HG03378 (cell line): Measurements from ENCODE around the gene THG1L.
A peak's percentile ranks its signal among the peaks of the same experiment; 100 is the strongest.

Source experiments
- ATAC-seq: cut with Tn5 transposase; IDR thresholded peaks from one replicate; pipeline ENCODE4 v1.9.1; 2021; ENCODE audit warnings: mild to moderate bottlenecking, moderate library complexity; ENCODE audit not compliant: unreplicated experiment

THG1L gene

DNA sequence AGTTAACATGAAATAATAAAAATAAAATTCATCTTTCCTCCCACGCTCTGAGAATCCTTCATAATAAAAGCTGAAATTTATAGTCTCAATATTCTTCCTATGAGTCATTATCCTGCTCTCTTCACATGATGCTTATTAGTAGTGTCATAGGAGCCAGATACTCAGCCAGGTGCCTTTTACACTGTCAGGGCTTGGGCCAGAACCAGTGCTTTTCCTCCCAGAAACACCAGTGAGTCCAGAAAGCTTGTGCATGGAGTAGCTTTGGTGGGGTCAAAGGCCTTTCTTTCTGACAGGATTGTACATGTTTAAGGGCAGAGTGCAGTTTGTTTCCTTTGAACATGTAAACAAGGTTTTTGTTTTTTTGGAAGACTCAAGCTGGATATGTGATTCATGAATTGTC, 19.1 kb downstream of the THG1L start:
- ATAC-seq, result no peak

DNA sequence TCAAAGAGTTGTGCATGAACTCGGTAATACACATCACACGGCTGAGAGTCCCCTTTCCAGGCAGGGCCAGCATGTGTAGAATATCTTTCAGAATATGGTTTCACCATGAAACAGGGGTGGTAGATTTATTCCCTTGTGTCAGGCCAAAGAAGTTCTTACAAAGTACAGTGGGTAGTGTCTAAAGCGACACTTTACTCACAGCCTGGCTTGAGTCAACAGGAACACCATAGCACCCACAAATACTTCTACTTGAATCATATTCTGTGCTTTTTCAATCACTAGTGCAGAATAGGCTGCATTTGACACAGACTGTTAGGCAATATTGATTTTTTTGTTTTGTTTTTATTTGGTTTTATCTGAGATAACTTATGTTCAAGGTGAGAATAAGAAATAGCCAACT, 24.9 kb downstream of the THG1L start:
- no peak for ATAC-seq

DNA sequence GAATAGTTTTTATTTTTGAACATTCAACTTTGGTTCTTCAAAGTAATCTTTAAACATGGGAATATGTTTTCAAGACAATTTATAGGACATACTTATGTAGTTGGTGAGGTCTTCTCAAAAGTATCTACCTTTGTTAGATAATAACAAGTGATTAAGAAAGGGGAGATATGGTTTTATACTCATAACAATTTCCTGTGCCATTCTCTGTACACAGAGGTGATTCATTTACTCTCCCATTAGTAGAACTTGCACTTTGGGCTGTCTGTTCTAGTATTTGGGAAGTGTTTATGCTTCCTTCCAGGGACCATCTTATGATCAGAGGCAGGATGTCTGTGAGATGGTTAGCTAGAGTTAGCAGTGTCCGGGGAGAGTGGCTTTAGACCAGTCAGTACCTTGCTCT, 27.5 kb downstream of the THG1L start:
- ATAC-seq, result no peak

DNA sequence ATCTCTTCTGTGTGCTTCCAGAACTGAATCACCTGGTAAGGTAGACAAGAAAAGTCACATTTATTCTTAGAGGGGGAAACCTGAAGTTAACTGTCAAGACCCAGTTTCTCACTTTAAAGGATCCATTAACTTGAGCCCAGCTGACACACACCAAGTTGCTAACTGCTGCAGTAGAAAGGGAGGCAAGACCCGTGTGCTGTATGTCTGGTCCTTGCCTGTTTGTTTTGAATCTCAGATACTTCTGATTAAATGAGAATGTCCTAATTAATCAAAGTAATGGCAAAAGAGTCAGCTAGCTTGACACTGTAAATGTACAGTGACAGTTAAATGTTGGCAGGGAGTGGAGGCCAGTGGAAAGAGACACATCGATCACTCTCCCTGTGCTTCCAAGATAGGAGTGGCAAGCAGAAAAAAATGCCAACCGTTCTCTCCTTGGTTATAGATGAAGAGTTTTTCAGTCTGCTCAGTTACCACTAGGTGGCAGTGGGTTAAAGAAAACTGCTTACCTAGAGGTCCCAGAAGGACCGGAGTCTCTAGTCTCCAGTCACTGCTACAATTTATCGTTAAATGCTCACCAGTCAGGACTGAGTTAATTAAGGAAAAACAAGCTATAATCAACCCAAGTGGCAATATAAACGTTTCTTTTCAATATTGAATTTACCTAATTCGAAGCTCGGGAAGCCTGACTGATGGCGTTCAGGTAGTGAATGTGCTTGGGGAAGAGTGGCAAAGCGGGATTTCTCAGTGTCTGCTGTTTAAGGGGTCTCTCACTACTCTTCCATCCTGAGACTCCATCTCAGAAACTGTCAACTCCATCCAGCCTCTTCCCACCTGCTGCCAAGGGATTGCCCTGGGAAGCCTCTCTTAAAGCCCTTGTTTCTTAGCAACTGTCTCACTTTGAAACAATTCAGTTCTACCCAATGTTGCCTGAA, 30.7 kb downstream of the THG1L start:
- ATAC-seq, result peak; percentile 67

DNA sequence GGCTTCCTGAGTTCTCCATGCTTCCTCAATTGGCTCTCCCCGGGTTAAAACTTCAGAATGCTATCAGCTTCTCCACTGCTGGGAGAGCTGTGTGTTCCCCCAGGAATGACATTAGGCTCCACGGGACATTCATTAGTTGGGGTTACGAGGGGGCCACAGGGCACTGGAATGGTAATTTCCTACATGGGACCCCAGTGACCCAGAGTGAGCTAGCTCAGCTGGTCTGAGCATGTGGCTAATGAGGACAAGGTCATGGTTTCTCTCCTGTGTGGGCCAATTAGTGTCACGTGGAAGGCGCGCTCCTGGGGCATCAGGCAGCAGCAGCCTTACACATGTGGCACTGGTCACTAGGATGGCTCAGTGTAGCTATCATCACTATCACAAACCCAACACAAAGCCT, 33.3 kb downstream of the THG1L start:
- ATAC-seq, result no peak

DNA sequence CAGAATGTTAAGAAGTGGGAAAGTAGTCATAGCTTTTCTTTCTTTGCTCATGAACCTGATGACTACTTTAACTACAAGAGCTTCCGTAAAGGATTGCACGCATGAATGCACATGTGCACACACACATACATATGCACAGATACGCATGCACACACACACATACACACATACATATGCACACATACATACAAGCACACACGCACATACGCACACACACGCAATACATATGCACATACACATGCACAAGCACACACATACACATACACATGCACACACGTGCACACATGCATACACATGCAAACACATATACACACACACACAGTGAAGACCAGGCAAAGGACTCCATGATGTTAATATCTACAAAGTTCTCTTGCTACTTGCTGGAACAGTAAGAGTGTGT, 35.2 kb downstream of the THG1L start:
- ATAC-seq, result no peak

DNA sequence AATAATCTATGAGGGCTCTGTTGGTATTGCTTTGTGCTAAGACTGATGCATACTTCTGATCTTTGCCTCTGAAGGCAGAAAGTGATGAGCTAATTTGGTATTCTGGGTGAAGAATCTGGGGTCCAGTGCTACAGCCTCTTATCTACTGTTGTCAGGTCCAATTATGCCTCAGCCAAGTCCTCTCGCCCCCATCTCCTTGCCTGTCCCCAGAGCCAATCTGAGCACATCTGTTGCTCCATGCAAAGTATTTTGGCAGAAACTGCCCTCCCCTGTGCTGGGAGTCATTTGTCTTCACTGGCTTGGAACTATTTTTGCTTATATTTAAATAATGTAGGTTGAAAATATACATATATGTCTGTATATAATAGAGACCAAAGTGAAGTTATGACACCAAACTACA, 35.7 kb downstream of the THG1L start:
- ATAC-seq, result no peak

DNA sequence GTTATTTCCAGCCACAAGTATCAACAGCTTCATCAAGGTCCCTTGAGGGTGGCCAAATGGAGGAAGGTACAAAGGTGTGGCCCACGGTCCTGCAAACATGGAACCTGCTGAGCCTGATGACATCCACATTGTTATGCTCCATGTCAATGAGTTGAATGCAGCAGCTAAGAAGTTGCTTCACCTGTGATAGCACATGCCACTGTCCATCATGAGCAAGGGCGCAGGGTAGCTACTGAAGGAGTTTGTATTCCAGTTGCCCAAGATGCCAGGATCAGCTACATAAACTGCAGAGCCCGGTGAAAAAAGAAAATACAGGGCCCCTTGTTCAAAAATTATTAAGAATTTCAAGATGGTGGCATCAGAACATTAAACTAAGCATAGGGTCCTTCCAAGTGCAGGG, 36.5 kb downstream of the THG1L start:
- ATAC-seq, result no peak

DNA sequence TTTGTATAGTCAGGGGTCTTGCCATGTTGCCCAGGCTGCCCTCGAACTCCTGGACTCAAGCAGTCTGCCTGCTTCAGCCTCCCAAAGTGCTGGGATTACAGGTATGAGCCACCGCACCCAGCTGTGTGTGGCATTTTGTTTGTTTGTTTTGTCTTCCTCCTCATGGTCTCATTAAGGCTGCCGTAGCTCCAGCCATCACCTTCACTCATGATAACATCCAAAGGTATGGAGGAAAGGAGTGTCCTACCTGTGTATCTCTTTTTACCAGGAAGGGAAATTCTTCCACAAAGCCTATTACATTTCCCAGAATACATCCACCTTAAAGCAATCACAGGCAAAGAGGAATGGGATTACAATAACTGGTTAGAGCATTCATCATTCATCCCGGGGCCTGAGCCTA, 39.4 kb downstream of the THG1L start:
- no peak for ATAC-seq

DNA sequence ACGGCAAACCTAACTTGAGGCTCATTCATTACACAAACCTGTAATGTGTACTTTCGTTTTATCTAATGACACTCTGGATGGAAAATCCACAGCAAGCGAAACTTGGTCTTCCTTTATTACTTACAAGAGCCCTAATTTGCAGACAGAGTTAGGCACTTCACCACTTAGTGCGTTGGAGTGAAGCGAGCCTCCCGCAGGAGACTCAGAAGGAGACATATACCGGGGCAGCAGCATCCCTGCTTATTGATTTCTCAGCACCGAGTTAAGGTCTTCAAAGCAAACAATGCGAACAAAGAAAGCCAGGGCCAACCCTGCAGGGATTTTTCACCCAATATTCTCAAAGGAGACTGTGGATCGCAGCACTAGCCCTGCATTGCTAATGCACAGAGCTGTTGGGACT, 40.9 kb downstream of the THG1L start:
- no peak for ATAC-seq

DNA sequence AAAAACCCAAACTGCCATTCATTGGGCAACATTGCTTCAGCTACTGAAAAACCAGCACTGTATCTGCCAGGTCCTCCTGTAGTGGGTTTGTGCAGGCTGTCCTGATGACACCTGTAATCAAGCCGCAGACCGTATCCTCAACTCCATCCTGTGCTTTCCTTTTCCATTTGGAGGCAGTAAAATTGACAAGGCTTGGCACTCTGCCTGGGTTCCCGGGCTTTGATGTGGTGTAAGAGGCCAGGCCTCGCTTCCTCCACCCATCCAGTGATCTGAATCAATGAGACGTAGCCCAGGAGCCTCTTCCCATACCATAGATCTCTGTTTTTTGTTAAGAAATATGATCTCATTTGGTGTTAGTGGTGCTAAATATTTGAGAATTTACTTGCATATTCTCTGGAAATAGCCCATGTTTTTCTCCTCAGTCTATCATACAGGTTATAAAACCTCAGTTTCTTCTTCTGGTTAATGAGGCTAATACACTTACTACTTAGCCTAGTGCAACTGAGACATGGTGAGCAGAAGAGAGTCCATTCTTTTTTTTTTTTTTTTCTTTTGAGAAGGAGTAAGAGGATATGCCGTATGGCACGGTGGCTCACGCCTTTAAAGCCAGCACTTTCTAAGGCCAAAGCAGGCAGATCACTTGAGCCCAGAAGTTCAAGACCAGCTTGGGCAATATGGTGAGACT, 47.0 kb downstream of the THG1L start:
- no peak for ATAC-seq

DNA sequence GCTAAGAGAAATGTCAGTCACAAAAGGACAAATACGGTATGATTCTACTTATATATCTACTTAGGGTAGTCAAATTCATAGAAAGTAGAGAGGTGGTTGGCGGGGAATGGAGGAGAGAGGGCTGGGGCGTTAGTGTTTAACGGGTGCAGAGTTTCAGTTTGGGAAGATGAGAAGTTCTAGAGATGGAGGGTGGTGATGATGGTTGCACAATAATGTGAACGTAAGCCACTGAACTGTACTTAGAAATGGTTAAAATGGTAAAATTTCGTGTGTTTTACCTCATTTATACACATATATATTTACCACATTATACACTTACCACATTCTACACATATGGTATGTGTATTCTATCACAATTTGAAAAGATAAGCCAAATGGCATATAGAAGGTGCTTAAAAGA, 48.0 kb downstream of the THG1L start:
- no peak for ATAC-seq

DNA sequence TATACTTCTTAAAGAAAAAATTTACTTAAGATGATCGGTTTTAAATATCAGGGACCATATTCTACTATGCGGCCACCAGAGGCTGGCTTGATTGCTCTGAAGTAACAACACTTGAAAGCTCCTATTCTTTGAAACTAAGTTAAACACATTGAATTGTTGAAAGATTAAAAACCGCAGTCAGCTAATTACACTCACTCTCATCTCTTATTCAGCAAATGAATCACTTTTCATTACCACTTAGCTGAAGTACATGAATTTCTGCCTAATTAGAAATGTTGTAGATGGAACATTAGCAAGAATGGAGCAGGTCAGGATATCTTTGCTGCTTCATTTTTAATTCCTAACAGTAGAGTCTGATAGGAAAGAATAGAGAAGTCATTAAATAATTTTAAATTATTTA, 54.6 kb downstream of the THG1L start:
- ATAC-seq, result no peak
